Astrocyte of the spinal cord (primary cell): ENCODE results near the gene PDLIM4.

Experiments
- DNase-seq: peaks from one replicate; pipeline ENCODE4 v3.0.0; 2011; ENCODE audit warnings: low read depth, low spot score
- H3K4me3 ChIP-seq: 2 replicates; pipeline ENCODE4 v1.5.1; 2011; ENCODE audit warnings: low read depth, mild to moderate bottlenecking, low read length, moderate library complexity
- CTCF ChIP-seq: IDR thresholded peaks from 2 replicates; pipeline ENCODE4 v1.5.1; 2012; ENCODE audit warnings: low read depth, mild to moderate bottlenecking, low read length, inconsistent platforms
- in situ Hi-C: cut with HindIII; loops from 2 replicates; pipeline ENCODE4 v1.10.0; 2017; ENCODE audit warnings: low sequenced_read_pairs

PDLIM4 gene

GRCh38 chr5:132275367-132276220, 18.1 kb downstream of the PDLIM4 start:
- in situ Hi-C loops: no loop called here
- DNase-seq: no peak
- no peak for TF ChIP-seq CTCF
- no peak overlapping the region for H3K4me3 ChIP-seq

- in situ Hi-C loops: no loop called here
- no peak for DNase-seq
- TF ChIP-seq CTCF: no peak
Measured at GRCh38 chr5:132277256-132277655, 19.8 kb downstream of the PDLIM4 start.

GRCh38 chr5:132277971-132278853, 20.7 kb downstream of the PDLIM4 start:
- TF ChIP-seq CTCF: no peak
- H3K4me3 ChIP-seq: no peak overlapping the region
- in situ Hi-C loops: no loop called here
- DNase-seq: no peak

More at GRCh38 chr5:132277256-132277655, 19.8 kb downstream of the PDLIM4 start:
- H3K4me3 ChIP-seq: no peak overlapping the region

- TF ChIP-seq CTCF: no peak
- no peak overlapping the region for H3K4me3 ChIP-seq
- DNase-seq: no peak
- in situ Hi-C loops: no loop called here
Measured at GRCh38 chr5:132279801-132280200, 22.3 kb downstream of the PDLIM4 start.

- TF ChIP-seq CTCF: no peak
- in situ Hi-C loops: no loop called here
- H3K4me3 ChIP-seq: no peak overlapping the region
- DNase-seq: no peak
Measured at GRCh38 chr5:132280371-132281240, 23.1 kb downstream of the PDLIM4 start.
